GM20000 (cell line): ENCODE results near the gene MDFI.

Source experiments
- DNase-seq: peaks from one replicate; pipeline ENCODE4 v3.0.0; 2012; ENCODE audit warnings: low spot score
- TF ChIP-seq, protein P1 (sequence below): IDR thresholded peaks from 2 replicates; pipeline ENCODE4 v1.5.1; 2012; ENCODE audit warnings: mild to moderate bottlenecking, control low read depth; ENCODE audit errors: extremely low read depth, missing control alignments

MDFI gene

DNA sequence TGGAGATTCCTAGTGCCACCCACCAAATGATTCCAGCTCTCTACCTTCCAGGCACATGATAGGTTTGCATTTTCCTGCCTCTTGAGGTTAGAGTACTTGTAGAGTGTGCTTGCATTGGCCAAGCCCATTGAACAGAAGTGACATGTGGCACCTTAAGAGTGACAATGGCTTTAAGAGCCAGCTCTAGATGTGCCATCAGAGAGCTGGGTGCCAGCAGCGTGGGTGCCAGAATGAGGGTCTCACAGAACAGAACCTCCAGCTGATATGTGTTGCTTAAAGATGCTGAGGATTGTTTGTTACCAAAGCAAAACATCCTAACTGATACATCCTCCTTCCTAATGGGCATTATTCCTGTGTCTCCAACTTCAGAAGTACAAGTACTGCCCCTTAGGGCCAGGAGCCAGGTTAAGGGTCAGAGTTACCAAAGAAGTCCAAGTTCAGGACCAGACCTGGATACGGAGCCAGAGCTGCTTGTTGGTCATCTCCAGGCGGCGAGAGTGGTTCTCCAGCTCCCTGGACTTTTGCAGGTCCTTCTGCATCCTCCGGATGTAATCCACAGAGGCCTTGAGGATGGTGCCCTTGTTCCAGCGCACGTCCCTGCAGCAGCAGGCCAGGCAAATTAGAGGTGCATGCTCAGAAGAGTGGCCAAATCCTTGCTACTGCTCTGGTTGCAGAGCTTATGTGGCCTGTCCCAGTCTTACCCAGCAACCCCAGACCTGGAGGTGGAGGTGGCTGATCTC, 47.5 kb downstream of the MDFI start:
- TF ChIP-seq, protein P1, sequence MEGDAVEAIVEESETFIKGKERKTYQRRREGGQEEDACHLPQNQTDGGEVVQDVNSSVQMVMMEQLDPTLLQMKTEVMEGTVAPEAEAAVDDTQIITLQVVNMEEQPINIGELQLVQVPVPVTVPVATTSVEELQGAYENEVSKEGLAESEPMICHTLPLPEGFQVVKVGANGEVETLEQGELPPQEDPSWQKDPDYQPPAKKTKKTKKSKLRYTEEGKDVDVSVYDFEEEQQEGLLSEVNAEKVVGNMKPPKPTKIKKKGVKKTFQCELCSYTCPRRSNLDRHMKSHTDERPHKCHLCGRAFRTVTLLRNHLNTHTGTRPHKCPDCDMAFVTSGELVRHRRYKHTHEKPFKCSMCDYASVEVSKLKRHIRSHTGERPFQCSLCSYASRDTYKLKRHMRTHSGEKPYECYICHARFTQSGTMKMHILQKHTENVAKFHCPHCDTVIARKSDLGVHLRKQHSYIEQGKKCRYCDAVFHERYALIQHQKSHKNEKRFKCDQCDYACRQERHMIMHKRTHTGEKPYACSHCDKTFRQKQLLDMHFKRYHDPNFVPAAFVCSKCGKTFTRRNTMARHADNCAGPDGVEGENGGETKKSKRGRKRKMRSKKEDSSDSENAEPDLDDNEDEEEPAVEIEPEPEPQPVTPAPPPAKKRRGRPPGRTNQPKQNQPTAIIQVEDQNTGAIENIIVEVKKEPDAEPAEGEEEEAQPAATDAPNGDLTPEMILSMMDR = no peak
- DNase-seq = no peak

DNA sequence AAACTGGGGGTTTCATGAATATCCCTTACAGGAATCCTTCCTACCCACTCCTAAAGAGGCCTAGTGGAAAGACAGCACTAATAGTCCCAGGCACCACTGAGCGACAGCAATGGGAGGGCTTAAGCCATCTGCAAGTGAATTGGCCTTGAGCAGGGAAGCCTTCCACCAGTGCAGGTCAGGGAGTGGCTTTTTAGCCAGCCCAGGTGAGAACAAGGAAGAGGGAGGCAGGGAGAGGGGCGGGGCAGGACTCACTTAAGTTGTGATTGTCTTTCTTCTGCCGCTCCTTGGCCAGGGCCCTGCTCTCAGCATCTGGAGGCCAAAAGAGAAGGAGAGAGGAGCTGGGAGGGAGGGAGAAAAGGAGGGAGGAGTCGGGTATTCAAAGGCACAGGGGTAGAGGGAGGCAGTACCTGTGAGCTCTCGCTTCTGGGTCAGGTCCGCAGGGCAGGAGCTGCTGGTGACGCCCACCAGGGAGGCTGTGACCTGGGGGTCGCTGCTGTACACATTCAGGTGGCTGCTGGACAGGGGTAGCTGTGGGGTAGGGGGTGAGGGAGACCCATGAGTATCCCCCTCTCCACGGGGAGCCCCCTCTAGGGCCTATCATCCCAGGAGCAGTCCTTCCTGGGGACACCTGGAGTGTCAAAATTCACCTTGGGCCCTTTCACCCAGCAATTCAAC, 49.4 kb downstream of the MDFI start:
- DNase-seq = no peak
- TF ChIP-seq, protein P1 = no peak

DNA sequence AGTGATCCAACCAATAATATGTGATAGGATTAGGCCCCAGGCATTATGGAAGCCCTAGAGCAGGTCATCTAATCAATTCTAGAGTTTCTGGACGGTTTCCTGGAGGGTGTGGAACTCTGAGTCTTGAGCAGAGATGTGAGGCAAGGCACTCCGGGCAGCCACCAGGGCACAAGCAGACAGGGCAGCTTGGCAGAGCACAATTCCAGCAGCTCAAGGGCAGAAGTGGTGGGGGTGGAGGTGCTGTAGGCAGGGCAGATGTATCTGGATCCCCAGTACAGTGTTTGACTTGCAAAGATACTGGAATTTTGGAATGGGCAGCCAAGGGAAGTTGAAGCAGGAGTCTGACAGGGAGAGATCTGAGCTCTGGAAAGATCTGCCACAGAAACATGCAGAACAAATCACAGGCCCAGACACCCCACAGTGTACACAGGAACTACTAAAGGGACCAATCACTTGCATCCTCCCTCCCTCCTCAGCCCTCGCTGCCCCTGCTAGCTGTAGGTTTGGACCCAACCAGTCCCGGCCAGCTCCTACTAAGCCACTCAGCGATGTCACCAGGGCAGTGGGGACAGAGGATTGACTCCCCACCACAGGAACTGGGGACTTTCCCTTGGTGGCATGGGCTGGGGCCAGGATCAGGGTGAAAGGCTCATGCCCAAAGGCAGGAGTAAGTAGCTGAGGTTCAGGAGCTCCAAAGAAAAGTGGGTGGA, 50.1 kb downstream of the MDFI start:
- DNase-seq = no peak
- TF ChIP-seq, protein P1 = no peak

DNA sequence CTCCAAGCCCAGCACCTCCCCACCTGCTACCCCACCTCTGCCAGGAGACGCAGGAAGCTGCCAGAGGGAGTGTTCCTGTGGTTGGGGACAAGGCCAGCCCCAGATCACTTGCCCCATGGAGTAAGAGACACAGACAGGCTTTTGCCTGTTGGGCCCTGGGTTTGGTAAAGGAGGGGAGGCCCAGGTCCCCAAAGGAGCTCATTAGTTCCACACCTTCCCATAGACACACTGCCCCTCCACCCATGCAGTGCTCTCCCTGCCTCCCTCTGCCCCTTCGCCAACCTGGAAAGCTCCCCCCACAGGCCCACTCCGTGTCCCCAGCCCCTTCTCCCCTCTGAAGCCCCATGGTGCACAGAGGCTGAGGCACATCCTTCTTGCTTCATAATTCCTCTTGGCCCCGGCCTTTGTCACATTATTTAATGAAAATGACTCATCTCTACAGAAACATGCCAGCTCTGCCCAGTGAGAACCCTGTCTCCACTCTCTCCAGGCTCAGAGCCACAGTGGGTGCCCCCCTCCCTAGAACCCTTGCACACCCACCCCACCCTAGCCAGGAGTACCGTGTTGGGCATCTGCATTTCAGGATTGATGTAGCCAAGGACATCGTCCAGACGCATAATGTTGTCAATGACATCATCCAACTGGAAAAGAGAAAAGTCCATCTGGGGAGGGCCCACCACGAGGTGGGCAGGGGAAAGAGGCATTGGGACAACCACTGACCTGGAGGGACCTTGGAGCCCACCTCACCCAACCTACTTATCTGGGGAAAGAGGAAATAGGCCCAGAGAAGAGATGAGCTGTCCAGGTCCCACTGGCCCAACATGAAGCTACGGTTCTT, 51.1 kb downstream of the MDFI start:
- no peak for DNase-seq
- TF ChIP-seq, protein P1 = no peak

DNA sequence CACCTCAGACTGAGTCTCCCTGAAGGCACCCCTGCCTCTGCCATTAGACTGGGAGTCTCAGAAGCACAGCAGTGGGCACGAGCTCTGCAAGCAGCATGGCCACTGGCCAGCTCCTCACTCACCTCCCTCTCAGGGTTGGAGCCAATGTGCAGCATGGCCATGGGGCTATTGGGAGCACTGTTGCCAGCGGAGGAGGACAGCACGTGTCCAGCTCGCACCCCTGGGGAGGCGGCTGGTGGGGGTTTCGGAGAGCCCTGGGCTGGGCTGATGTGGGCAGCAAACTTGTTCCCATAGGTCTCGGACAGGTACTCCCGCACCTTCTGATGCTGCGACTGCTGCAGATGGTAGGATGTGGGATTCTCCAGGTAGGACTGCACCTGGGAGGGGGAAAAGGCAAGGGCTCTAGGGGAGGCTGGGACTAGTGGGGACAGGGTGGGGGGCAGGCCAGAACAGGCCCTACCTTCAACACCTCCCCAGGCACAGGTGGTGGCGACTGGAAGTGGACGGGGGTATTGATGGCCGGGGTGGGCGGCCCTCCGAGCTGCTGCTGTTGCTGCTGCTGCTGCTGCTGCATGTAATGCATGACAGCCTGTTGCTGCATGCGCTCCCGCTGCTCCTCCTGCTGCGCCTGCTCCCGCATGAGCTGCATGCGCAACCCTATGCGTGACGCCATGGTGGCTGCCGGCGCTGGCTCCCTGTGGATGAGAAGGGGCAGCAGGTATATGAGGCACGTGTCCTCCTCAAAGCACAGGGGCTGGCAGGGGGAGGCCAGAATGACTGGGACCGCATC, 52.5 kb downstream of the MDFI start:
- DNase-seq = no peak
- TF ChIP-seq, protein P1 = no peak

DNA sequence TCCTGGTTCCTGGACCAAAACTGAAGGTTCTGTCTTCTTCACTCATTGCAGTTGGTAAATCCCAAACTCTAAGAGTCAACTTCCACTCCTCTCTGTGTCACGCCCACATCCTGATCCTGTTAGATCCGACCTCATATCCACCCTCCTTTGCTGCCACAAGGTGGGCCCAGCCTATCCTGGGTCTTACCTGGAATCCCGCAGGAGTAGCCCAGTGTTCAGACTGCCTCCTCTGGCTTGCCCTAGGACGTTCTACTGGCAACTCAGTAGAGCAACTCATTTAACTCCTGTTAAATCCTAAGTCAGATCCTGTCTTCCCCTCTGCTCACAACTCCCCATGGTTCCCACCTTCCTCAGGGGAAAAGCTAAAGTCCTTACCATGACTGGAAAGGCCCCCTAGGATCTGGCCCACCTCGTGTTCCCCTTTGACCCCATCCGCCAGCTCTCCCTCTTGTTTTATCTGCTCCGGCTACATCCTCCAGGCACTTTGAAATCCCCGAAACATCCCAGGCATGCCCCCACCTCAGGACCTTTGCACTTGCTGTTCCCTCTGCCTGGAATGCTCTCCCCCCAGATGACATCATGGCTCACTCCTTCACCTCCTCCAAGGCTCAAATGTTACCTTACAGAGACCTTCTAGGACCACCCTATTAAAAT, 53.3 kb downstream of the MDFI start:
- no peak for DNase-seq
- TF ChIP-seq, protein P1 = no peak
